Endothelial cell (in vitro differentiated cells): ENCODE results near the gene SIPA1. TPM values are rescaled to one million over a fixed set of nuclear protein-coding genes. Genes with fewer than 3 reads are reported as not detected.
A peak's percentile ranks its signal among the peaks of the same experiment; 100 is the strongest.
"Not testable (repeated sequence)": the region's sequence is repeated elsewhere in the genome, so short reads cannot be mapped to it uniquely, and the experiment has no call there.

Experiments
- DNase-seq: peaks from one replicate; pipeline ENCODE4 v3.0.0; 2021; ENCODE audit warnings: low spot score
- H3K27ac Mint-ChIP-seq: one replicate; pipeline ENCODE4 v1.8.0; 2021; ENCODE audit warnings: mixed read lengths, inconsistent platforms; ENCODE audit not compliant: unreplicated experiment
- H3K27me3 Mint-ChIP-seq: one replicate; pipeline ENCODE4 v1.8.0; 2021; ENCODE audit warnings: mild to moderate bottlenecking, moderate library complexity, mixed read lengths, inconsistent platforms; ENCODE audit not compliant: unreplicated experiment
- H3K36me3 Mint-ChIP-seq: one replicate; pipeline ENCODE4 v1.8.0; 2021; ENCODE audit warnings: mild to moderate bottlenecking, low read depth, mixed read lengths, inconsistent platforms; ENCODE audit not compliant: unreplicated experiment
- H3K4me1 Mint-ChIP-seq: one replicate; pipeline ENCODE4 v1.8.0; 2021; ENCODE audit warnings: mild to moderate bottlenecking, mixed read lengths, inconsistent platforms; ENCODE audit not compliant: unreplicated experiment
- H3K4me3 Mint-ChIP-seq: one replicate; pipeline ENCODE4 v1.8.0; 2021; ENCODE audit warnings: mild to moderate bottlenecking, mixed read lengths, inconsistent platforms; ENCODE audit not compliant: unreplicated experiment
- H3K9me3 Mint-ChIP-seq: one replicate; pipeline ENCODE4 v1.8.0; 2021; ENCODE audit warnings: mixed read lengths, inconsistent platforms; ENCODE audit not compliant: unreplicated experiment
- total RNA-seq: library from RNA; stranded (reverse); fragmentation: NEBNext Ultra II Directional; extraction: Animal tissue kit (Norgen Biotek cat#: 25700); gene quantifications from one replicate; pipeline ENCODE4 v1.2.1, GENCODE V29; 2021; ENCODE audit not compliant: unreplicated experiment
- TF ChIP-seq, protein P1 (sequence below): fragments of 200-600 bp; sonication (generic); IDR thresholded peaks from one replicate; pipeline ENCODE4 v1.5.0; 2021; ENCODE audit warnings: antibody characterized with exemption; ENCODE audit not compliant: unreplicated experiment

SIPA1 gene
- total RNA-seq, 1 donor from 2014 or later = 267 TPM

DNA sequence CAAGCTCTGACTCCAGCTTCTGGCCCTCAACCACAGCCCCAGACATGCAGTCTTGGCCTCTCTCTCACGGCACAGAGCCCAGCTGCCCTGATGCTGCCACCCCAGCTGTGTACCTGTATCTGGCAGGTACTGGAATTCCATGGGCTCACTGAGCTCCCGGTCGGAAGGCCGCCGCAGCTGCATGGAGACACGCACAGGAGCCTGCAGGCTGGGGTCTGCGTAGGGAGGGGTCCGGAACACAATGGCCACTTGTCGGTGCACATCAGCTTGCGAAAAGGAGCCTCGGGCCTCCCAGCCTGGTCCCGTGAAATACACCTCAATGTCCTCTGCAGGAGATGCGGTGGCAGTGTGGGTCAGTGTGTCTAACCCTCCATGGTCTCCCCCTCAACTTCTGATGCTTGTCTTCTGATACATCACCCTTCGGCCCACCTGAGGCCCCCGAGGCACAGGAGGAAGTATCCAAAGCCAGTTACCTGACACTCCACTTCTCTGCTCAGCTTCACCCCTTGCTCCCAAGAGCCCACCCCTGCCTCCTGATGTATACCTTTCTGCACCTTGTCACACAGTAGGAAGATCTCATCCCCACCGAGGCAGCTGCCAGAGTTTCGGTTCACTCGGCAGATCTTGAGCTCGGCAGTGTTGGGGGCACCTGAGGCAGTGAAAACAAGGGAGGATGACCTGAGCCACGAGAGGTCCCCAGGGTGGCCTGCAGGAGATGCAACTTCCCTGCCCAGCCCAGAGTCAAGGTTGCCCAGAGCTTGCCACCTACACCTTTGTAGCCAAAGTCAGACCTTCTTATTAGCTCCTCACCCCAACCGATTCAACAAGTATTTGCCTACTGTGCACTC is 20.5 kb downstream of the SIPA1 start:
- Mint-ChIP-seq H3K27ac (peak overlapping the region; percentile 64), H3K4me3 (peak overlapping the region; percentile 62), H3K4me1 (peaks cover 38% of the 10 kb centered on the region), H3K9me3 (no peaks in the 10 kb centered on the region), H3K36me3 (peaks cover 58% of the 10 kb centered on the region), H3K27me3 (peaks cover 34% of the 10 kb centered on the region)
- DNase-seq = no peak
- TF ChIP-seq, protein P1, sequence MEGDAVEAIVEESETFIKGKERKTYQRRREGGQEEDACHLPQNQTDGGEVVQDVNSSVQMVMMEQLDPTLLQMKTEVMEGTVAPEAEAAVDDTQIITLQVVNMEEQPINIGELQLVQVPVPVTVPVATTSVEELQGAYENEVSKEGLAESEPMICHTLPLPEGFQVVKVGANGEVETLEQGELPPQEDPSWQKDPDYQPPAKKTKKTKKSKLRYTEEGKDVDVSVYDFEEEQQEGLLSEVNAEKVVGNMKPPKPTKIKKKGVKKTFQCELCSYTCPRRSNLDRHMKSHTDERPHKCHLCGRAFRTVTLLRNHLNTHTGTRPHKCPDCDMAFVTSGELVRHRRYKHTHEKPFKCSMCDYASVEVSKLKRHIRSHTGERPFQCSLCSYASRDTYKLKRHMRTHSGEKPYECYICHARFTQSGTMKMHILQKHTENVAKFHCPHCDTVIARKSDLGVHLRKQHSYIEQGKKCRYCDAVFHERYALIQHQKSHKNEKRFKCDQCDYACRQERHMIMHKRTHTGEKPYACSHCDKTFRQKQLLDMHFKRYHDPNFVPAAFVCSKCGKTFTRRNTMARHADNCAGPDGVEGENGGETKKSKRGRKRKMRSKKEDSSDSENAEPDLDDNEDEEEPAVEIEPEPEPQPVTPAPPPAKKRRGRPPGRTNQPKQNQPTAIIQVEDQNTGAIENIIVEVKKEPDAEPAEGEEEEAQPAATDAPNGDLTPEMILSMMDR = no peak

DNA sequence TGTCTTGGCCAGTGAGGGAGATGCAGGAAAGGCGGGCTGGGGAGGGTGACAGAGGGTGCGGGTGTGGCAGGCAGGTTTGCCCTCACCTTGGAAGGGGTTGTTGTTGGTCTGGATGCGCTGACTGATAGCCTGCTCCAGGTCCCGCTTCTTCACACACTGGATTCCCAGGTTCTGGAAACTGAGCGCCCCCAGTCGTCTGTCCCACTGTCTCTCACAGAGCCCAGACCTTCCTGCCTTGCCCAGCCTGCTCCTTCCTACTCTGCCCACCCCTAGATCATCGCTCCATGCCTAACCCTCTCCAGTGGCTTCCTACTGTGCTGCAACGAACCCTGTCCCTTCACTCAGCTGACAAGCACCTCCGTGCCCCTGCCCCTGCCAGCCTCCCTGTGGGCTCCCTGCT is 22.1 kb downstream of the SIPA1 start:
- TF ChIP-seq, protein P1 = no peak
- peak overlapping the region; percentile 66 for H3K4me3 Mint-ChIP-seq
- H3K36me3 Mint-ChIP-seq = peaks cover 51% of the 10 kb centered on the region
- H3K4me1 Mint-ChIP-seq = peaks cover 31% of the 10 kb centered on the region
- H3K27ac Mint-ChIP-seq = no peak overlapping the region
- H3K9me3 Mint-ChIP-seq = no peaks in the 10 kb centered on the region
- peaks cover 31% of the 10 kb centered on the region for H3K27me3 Mint-ChIP-seq
- no peak for DNase-seq

DNA sequence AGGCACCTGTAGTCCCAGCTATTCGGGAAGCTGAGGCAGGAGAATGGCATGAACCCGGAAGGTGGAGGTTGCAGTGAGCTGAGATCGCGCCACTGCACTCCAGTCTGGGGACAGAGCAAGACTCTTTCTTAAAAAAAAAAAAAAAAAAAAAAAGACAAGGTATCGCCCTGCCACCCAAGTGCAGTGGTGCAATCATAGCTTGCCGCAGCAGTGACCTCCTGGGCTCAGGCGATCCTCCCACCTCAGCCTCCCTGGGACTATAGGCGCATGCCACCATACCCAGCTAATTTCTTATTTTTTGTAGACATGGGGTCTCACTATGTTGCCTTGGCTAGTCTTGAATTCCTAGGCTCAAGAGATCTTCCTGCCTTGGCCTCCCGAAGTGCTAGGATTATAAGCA is 23.0 kb downstream of the SIPA1 start:
- H3K36me3 Mint-ChIP-seq = peaks cover 42% of the 10 kb centered on the region
- peak overlapping the region; percentile 78 for H3K4me3 Mint-ChIP-seq
- H3K9me3 Mint-ChIP-seq, DNase-seq, H3K27ac Mint-ChIP-seq: not testable (repeated sequence)
- H3K27me3 Mint-ChIP-seq = peaks cover 23% of the 10 kb centered on the region
- H3K4me1 Mint-ChIP-seq = peaks cover 25% of the 10 kb centered on the region

DNA sequence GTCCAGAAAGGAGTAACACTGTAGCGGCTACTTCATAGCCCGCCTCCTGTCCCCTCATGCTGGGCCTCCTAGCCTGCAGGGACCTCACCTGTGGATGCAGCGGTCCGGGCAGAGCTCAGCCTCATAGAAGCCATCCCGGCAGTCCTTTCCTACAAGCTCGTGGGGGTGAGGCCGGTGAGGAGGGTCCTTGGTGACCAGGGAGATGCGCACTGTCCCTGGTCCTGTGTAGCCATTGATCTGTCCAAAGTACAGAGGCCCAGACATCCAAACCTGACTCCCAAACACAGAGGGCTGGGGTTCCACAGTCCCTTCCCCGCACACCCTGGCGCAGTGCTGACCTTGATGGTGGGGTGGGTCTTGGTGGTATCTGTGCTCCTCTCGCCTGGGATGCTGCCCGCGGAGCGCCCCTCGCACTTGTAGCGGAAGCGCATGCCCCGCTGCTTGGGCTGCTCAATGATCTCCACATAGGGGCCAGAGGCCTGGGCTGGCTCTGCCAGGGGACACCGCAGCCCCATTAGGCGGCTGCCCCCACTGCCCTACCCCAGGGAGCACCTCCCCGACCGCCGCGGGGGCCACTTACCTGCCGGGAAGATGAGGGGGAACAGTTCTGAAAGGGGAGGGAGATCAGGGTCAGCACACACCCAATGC is 23.8 kb downstream of the SIPA1 start:
- Mint-ChIP-seq H3K36me3 (peaks cover 34% of the 10 kb centered on the region), H3K4me3 (peak overlapping the region; percentile 91), H3K4me1 (peaks cover 21% of the 10 kb centered on the region), H3K9me3 (no peaks in the 10 kb centered on the region), H3K27ac (no peak overlapping the region), H3K27me3 (peaks cover 16% of the 10 kb centered on the region)
- TF ChIP-seq, protein P1 = no peak
- DNase-seq = peak; percentile 8

DNA sequence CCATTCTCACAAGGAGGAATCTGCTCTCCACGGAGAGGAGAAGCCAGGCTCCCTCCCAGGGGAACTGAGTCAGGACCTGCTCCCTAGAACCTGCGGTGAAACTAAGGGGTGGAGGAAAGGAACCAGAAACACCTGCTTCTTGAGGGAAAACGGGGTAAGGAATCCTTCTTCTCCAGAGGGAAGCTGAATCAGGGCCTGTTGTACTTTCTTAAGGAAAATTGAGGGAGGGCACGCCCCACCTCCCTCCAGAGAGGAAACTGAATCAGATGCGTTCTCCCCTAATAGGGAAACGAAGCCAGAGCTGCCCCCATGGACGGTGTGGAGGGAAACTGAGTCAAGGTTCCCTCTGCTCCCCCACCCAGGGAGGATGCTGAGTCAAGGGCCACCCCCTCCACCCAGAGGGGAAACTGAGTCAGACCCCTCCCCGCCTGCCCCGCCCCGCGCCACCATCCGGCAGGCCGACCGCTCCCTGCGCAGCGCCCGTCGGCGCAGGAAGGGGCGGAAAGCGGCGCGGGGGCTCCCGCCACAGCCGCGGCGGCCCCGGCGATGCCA is 24.4 kb downstream of the SIPA1 start:
- peak overlapping the region; percentile 91 for H3K4me3 Mint-ChIP-seq
- DNase-seq = no peak
- no peaks in the 10 kb centered on the region for H3K9me3 Mint-ChIP-seq
- peak overlapping the region; percentile 64 for H3K27ac Mint-ChIP-seq
- peaks cover 19% of the 10 kb centered on the region for H3K4me1 Mint-ChIP-seq
- TF ChIP-seq, protein P1 = no peak
- H3K36me3 Mint-ChIP-seq = peaks cover 28% of the 10 kb centered on the region
- H3K27me3 Mint-ChIP-seq = peaks cover 14% of the 10 kb centered on the region
